Mesothelial cell of epicardium (in vitro differentiated cells): Measurements from ENCODE around the gene NFKB2. TPM values are rescaled to one million over a fixed set of nuclear protein-coding genes. Genes with fewer than 3 reads are reported as not detected.

Source experiments
- DNase-seq, 2 experiments: peaks; one replicate each; pipeline ENCODE4 v3.0.0; 2021; ENCODE audit warnings: low spot score in 2 of 2; ENCODE audit not compliant: unreplicated experiment in 2 of 2
- H3K27ac Mint-ChIP-seq: 2 replicates; pipeline ENCODE4 v1.8.0; 2021; ENCODE audit warnings: mixed read lengths
- H3K27me3 Mint-ChIP-seq: 2 replicates; pipeline ENCODE4 v1.8.0; 2021; ENCODE audit warnings: low read depth, mixed read lengths
- H3K36me3 Mint-ChIP-seq: 2 replicates; pipeline ENCODE4 v1.8.0; 2021; ENCODE audit warnings: mixed read lengths
- H3K4me1 Mint-ChIP-seq: 2 replicates; pipeline ENCODE4 v1.8.0; 2021; ENCODE audit warnings: mixed read lengths
- H3K4me3 Mint-ChIP-seq: 2 replicates; pipeline ENCODE4 v1.8.0; 2021; ENCODE audit warnings: mild to moderate bottlenecking, moderate library complexity, mixed read lengths
- H3K9me3 Mint-ChIP-seq: 2 replicates; pipeline ENCODE4 v1.8.0; 2021; ENCODE audit warnings: mixed read lengths
- total RNA-seq: library from RNA; stranded (reverse); gene quantifications from 3 replicates; pipeline ENCODE4 v1.2.1, GENCODE V29; 2021
- TF ChIP-seq, protein P1 (sequence below): fragments of 200-600 bp; sonication (generic); IDR thresholded peaks from one replicate; pipeline ENCODE4 v1.5.0; 2021; ENCODE audit warnings: antibody characterized with exemption; ENCODE audit not compliant: unreplicated experiment

The NFKB2 gene
- total RNA-seq, 1 donor from 2014 or later = 55.8 TPM

DNA sequence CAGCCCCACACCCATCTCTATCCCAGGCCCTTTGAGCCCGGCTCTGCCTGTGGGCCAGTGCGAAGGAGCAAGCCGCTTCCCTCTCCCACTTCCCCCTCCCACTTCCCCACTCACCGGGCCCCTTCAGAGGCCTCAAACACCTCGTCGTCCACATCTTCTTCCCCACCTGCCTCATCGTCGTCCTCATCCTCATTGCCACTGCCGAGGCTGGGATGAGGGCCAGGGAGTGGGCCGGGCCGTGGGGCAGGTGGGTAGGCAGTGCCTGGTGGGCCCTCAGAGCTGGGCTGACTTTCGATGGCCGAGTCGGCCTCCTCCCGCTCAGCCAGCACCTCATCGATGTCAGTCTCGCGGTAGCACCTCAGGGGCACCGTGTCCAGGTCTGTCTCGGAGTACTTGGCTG, 19.2 kb downstream of the NFKB2 start:
- Mint-ChIP-seq H3K4me3 (no peak overlapping the region), H3K27me3 (peaks cover 91% of the 10 kb centered on the region), H3K9me3 (no peaks in the 10 kb centered on the region), H3K27ac (no peak overlapping the region), H3K36me3 (no peaks in the 10 kb centered on the region), H3K4me1 (peaks cover 22% of the 10 kb centered on the region)
- DNase-seq = no peak
- TF ChIP-seq, protein P1, sequence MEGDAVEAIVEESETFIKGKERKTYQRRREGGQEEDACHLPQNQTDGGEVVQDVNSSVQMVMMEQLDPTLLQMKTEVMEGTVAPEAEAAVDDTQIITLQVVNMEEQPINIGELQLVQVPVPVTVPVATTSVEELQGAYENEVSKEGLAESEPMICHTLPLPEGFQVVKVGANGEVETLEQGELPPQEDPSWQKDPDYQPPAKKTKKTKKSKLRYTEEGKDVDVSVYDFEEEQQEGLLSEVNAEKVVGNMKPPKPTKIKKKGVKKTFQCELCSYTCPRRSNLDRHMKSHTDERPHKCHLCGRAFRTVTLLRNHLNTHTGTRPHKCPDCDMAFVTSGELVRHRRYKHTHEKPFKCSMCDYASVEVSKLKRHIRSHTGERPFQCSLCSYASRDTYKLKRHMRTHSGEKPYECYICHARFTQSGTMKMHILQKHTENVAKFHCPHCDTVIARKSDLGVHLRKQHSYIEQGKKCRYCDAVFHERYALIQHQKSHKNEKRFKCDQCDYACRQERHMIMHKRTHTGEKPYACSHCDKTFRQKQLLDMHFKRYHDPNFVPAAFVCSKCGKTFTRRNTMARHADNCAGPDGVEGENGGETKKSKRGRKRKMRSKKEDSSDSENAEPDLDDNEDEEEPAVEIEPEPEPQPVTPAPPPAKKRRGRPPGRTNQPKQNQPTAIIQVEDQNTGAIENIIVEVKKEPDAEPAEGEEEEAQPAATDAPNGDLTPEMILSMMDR = no peak

DNA sequence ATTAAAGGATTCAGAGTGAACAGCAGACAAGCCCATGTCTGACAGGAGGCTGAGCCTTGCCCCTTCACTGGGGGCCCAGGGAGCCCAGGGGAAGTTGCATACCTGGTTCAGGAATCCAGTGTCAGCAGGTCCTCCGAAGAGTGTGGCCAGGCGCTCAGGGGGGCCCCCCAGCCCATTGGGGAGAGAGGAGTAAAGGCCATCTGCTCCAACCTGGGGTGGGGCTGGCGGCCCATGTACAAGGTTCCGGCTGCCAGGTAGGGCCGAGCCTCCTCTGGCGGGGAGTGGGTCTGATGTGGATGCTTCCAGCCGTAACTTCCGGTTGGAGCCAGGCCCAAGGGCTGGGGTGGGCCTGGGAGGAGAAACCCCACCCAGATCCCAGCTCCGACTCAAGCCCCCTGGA, 20.8 kb downstream of the NFKB2 start:
- DNase-seq = no peak
- Mint-ChIP-seq H3K4me1 (peaks cover 23% of the 10 kb centered on the region), H3K27me3 (peaks cover 80% of the 10 kb centered on the region), H3K36me3 (no peaks in the 10 kb centered on the region), H3K9me3 (no peaks in the 10 kb centered on the region), H3K4me3 (no peak overlapping the region), H3K27ac (no peak overlapping the region)
- TF ChIP-seq, protein P1 = no peak

DNA sequence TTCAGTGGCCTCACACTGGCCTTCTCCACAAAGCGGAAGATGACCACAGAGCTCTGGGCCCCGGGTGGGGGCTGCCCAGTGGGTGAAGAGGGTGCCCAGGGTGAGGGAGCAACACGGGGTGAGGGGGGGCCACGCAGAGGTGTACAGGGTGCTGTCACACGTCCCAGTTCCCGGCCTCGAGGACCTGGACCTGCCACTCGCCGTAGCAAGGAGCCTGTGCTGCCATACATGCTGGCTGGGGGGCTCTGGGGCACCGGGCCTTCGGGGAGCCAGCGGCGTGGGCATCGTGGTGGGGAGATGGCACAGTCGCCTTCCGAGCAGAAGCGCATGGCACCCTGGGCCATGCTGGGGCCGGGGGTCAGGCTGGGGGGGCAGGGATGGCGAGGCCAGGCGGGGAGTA, 21.2 kb downstream of the NFKB2 start:
- Mint-ChIP-seq H3K9me3 (no peaks in the 10 kb centered on the region), H3K4me3 (no peak overlapping the region), H3K27ac (no peak overlapping the region), H3K36me3 (no peaks in the 10 kb centered on the region), H3K27me3 (peaks cover 75% of the 10 kb centered on the region), H3K4me1 (peaks cover 20% of the 10 kb centered on the region)
- TF ChIP-seq, protein P1 = no peak
- no peak for DNase-seq

DNA sequence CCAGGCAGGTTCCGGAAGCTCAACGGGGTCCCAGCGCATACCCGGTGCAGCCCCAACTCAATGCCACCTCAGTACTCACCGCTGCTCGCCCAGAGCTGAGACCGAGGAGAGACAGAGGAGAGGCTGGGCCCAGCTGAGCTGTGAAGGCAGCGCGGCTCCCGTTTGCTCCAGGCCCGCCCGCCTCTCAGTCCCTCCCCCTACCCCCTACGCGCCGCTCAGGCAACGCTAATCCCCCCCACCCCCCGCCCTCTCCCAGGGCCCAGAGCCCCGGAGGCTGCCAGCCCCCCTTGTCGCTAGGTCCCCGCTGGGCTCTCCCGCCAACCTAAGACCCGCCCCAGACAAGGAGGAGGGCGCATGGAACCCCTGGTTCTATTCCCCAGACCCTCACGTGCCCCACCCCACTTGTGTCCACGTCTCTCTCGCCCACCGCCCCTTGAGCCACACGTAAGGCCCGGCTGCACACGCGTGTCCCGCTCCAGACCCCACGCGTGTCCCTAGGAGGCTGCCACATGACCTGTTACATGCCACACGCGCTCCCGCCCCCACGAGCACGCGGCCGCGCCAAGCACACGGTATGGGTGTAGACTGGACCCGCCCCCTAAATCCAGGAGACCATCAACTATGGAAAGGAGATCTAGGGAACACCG, 23.2 kb downstream of the NFKB2 start, which contains the start of gene PSD:
PSD (minus strand) TSS at position 164 of the 647 bp plus-strand sequence. CDS start 1,747 bp downstream, outside the sequence.
- Mint-ChIP-seq H3K4me1 (peaks cover 31% of the 10 kb centered on the region), H3K36me3 (no peaks in the 10 kb centered on the region), H3K27me3 (peaks cover 55% of the 10 kb centered on the region), H3K9me3 (no peaks in the 10 kb centered on the region), H3K4me3 (peak within 1 kb of the TSS; percentile 93), H3K27ac (peak within 1 kb of the TSS; percentile 50)
- DNase-seq = no peak
- TF ChIP-seq, protein P1 = no peak

DNA sequence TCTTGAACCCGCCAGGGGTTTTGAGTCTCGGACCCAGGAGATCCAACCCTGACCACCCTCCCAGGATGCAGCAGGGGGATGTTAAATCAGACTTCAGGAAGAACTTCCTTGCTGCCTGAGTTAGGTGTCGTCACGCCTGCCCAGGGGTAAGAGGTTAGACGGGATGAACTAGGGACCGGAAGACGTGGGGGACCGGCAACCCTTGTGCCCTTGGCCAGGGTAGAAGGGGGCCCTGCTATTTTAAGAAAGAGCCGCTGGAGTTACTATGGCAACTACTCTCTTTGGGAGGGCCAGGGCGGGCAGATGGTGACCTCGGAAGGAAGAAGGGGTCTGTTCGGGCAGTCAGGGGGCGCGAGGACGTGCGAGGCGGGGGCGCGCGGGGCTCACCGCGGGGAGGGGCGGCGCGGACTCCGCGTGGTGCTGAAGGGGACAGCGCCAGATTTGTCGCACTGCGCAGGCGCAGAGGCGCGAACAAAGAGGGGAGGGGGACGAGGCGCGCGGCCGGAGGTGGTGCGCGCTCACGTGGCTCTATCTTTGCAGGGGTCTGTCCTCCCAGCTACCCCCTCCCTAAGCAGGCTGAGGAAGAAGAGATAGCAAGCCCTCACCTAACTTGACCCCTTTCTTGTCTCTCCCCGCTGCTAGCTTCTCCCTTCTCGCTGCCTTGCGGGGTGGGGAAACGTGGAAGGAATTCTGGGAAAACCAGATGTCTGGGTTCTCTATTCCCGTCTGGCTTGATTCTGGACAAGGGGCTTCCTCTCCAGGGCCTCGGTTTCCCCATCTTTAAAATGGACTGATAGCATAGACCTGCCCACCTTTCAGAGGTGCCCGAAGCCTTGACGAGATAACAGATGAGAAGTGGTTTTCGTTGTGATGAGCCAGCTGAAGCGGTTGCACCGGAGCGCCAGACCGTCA, 24.0 kb downstream of the NFKB2 start:
- Mint-ChIP-seq H3K27ac (peak overlapping the region; percentile 98), H3K4me1 (peaks cover 31% of the 10 kb centered on the region), H3K4me3 (peak overlapping the region; percentile 93), H3K27me3 (peaks cover 47% of the 10 kb centered on the region), H3K9me3 (no peaks in the 10 kb centered on the region), H3K36me3 (no peaks in the 10 kb centered on the region)
- DNase-seq = peak; percentile 68 to 90
- TF ChIP-seq, protein P1 = no peak
